ENCODE data around the gene RELL2.

RELL2 gene

DNA sequence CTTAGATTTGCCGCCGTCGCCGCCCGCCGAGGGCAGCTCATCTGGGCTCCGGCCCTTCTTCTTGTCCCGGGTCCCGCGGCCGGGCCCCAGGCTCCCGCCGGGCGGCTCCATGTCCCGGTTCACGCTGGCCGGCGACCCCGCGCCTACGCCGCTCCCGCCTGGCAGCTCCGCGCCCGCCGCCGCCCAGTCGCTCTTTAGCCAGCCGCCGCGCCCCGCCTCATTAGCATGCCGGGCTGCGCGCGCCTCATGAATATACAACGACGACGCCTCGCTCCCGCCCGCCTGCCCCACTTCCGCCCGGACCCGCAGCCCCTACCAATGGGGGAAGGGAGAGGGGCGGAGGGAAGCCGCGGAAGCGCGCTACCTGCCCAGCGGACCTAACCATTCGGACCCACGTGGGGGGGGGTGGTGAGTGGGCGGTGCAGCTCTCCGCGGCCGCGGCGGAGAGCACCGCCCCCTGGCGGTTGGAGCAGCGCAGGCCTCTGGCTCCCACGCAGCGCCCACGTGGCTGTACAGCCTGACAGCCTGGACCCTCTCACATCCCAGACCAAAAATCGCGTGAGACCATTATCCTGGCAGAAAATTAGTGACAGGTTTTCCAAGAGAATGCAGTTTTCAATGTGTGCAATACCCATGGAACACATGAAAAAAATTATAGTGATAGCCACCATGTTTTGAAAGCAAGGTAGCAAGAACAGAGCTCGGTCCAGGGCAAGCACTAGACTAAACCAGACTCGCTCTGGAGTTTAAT is 17.8 kb upstream of the RELL2 start, which contains the start of gene DIAPH1:
Gene DIAPH1, minus strand, starts transcription at position 197 of the 751 bp plus-strand sequence. Its CDS starts 86 bp downstream, at position 111.
- DNase-seq (ENCODE audit: low read depth in 3 of 3): peak; percentile 97 to 99 (median 98)

DNA sequence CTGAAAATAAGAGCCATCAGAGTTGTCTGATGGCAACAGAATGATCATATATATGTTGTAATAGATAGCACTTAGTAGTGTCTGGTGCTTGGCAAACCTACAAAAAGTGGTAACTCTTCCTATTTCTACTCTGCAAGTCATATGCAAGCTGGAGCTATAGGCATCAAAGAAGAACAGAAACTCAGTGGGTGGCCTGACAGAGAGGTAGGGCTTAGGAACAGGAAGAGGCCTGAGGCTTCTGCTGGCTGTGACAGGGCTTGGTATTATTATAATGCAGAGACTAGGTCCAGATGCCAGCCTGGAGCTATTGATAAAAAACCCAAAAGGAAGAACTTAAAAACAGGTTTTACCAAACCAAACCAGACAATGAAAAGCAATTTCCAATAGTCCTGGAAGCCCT is 13.6 kb upstream of the RELL2 start:
- DNase-seq (ENCODE audit: low read depth in 3 of 3): no peak

DNA sequence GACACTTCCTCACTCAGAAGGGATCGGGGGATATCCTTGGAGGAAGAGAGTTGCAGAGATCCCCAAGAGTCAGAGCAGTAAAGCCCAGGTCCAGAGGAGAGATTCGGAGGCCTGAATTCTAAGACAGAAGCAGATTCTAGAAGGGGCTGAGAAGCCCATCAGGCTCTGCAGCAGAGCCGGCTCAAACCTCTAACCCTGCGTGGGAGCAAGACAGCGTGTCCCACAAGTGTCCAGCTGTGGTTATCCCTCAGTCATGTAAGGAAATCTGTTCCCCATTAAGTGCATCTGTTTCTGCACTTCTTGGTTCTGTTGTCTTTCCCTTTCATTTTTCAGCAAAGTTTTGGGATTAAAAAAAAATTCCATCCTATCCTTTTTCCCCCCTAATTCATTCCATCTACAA is 13.2 kb upstream of the RELL2 start:
- no peak for DNase-seq (ENCODE audit: low read depth in 3 of 3)

DNA sequence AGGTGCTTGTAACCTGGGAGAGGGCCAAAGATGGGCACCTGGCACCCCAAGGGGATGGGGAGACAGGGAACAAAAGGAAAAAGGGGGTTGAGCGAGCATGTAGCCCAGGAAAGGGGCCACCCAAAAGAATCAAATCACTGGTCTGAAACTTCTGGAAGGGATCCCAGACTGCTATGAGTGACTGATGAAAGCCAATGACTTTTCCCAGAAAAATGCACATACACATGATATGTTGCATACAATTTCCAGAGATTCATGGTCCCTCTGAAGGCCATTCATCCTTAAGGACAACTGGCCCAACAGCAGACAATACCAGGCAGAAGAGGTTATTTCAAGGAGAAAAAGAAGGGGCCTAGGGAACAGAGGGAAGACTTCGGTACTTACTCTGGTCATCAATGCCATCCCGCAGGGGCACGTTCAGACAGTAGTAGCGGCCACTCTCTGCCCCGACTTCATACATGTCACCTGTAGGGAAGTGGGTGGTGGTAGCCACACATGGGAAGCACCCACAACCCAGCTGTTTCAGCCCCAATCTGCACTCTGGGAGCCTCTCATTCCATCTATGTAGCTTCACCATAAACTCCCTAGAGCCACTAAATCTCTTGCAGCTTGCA is 8.5 kb upstream of the RELL2 start:
- no peak for DNase-seq (ENCODE audit: low read depth in 3 of 3)

DNA sequence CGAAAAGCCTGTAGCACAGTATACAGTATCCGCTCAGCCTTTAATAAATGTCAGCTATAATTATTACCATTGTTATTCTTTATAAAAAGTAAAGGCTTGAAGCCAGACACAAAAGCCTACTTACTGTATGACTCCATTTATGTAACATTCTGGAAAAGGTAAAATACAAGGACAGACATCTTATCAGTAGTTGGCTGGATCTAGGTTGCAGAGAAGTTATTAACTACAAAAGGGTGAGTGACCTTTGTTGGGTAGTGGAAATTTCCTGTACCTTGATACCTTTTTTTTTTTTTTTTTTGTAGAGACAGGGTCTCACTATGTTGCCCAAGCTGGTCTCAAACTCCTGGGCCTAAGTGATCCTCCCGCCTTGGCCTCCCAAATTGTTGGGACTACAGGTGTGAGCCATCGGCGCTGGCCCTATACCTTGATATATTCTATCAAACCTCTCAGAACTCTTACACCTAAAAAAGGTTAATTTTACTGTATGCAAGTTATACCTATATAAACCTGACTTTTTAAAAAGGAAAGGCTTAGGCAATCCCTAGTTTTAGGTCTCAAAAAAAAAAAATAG is 6.1 kb upstream of the RELL2 start:
- no peak for DNase-seq (ENCODE audit: low read depth in 3 of 3)

DNA sequence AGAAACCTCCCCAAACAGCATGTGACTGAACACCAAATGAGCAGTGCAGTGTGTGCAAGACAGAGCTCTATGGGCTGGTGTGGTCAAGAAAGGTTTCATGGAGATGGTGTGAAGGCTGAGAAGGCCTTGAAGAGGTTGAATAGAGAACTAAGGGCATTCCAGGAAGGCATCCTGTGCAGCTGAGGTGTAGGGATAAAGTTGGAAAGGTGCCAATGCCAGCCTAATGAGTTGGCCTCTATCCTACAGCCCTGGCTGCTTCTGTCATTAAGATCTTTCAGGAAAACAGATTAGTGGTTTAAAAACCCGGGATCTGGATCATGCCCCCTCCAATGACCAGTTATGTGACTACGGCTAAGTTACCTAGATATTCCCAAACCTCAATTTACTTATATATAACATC is 4.1 kb upstream of the RELL2 start:
- no peak for DNase-seq (ENCODE audit: low read depth in 3 of 3)

DNA sequence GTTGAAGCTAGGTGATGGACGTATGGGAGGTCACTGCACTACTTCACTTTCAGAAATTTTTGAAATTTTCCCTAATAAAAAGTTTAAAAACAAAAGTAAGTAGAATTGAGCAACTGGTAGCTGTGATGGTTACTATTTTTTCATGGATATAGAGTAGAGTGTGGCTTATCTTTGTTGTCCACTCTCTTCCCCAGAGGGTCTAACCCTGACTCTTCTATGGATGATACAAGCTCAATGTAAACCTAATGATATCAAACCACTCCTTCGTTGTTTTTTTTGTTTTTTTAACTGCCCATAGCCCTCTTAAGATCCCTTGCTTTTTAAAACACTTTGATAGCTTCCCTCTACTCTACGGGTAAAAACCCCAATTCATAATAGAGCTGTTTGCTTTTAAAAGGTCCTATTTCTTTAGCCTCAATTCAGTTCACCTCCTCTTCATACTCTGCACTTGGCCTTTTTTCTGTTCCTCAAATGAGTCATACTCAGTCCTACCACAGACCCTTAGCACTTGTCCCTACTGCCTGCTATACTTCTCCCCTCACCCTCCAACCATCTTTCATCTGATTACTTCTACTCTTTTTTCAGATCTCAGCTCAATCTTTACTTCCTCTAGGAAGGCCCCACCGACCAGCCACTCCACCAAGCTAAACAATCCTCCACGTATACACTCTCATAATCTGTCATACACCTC is 2.8 kb upstream of the RELL2 start:
- DNase-seq (ENCODE audit: low read depth in 3 of 3): no peak

DNA sequence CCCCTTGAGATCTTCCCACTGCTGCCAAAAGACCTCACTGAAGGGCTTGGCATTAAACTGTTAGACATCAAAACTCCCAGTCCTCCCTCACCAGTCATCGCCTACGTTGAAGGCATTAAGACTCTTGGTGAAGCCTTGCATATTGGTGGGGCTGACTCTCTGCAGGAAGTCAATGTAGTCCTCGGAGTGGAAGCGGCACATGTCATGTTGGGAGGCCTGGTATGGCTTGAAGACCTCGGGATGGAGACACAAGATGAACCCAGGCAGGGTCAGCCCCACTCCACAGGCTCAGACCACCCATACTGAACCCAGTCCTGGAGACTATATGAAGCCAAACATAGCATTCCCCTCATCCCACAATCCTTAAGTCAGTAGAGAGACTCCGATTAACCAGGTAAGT is 2.1 kb upstream of the RELL2 start:
- DNase-seq (ENCODE audit: low read depth in 3 of 3): no peak

DNA sequence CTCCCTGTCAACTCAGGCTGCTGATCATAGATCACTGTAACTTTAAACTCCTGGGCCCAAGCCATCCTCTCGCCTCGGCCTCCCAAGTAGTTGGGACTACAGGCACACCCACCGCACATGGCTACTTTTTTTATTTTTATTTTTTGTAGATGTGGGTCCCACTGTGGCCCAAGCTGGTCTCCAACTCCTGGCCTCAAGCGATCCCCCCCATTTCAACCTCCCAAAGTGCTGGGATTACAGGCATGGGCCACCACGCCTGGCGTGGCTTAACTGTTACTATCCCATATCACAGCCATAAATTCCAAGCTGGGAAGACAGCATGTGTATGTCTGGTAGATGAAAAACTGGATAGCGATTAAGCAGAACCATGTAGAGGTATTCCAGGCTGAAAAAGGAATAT is 1.2 kb upstream of the RELL2 start:
- DNase-seq (ENCODE audit: low read depth in 3 of 3): no peak

DNA sequence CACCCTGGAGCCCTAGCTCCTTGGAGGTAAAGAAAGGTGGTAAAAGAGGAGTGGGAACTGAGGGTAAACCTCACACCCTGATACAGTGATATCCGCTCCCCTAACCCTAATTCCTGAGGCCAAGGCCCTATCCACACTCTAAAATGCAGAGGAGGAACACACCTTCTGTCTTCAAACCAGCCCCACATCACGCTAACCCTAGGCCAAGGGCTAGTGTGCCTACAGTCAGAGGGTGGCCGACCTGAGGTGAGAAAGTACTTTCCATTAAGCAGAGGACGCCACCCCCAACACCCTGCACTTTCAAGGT is 738 bp upstream of the RELL2 start:
- DNase-seq (ENCODE audit: low read depth in 3 of 3): no peak

DNA sequence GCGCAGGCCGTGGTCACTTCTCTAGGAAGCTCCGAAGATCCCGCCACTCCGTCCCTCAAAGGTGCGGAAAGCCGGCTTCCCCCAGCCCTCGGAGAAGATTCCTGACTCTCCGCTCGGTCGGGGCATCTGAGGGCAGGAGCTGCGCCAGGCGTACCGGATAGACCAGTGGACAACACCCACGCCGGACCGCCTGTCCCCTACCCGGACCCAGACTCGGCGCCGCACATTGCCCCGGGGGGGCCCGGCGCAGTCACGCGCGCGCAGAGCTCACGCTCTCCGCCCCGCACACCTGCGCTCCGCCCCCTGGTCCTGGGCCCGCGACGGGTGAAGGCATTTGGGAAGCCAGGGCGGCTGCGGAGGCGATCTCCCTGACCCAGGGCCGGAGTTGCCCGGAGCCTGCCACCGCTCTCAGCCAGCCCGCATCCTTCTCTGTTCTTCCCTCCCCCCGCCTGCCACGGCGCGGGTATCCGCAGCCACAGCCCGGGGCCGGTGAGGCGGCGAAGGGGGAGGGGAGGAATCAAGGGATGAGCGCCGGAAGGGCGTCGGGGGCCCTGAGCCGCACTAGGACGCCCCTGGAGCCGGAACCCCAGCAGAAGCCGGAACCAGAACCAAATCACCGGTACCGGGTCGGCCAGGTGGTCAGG is 448 bp downstream of the RELL2 start:
- peak in 1 of 3 experiments; percentile 54 for DNase-seq (ENCODE audit: low read depth in 3 of 3)

DNA sequence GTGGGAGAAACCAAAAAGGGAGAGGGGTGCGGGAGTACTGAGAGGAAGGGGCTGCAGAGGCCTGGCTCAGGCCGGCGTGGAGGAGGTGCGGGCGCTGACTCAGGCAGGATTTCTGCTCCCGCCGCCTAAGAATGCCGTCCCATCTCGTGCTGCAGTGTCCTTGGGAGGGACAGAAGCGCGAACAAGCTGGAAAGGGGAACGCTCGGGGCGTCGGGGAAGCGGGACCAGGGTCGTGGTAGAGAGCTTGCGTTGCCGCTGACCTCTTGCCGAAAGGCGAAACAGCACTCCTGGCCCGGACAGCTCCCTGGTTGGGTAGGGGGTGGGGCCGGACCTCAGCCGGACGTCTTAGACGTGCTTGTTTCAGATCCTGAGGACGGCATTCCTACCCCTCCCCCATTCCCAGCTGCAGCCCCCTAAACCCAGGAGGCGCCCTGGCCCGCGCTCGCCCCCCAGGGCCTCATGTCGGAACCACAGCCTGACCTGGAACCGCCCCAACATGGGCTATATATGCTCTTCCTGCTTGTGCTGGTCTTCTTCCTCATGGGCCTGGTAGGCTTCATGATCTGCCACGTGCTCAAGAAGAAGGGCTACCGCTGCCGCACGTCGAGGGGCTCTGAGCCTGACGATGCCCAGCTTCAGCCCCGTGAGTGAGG is 1.1 kb downstream of the RELL2 start:
- DNase-seq (ENCODE audit: low read depth in 3 of 3): peak in 1 of 3 experiments; percentile 53

DNA sequence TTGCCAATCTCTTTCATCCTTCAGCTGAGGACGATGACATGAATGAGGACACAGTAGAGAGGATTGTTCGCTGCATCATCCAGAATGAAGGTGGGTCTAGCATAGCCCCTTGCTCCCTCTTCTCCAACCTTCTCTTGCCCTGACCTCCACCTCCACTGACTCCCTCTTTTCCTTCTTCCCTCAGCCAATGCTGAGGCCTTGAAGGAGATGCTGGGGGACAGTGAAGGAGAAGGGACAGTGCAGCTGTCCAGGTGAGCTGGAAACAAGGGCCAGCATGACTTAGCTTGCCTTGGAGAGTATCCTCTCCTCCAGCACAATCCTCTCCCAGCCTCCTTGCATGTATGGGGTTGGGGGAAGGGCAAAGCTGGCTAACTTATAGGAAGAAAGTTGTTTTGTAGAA is 2.0 kb downstream of the RELL2 start:
- no peak for DNase-seq (ENCODE audit: low read depth in 3 of 3)

DNA sequence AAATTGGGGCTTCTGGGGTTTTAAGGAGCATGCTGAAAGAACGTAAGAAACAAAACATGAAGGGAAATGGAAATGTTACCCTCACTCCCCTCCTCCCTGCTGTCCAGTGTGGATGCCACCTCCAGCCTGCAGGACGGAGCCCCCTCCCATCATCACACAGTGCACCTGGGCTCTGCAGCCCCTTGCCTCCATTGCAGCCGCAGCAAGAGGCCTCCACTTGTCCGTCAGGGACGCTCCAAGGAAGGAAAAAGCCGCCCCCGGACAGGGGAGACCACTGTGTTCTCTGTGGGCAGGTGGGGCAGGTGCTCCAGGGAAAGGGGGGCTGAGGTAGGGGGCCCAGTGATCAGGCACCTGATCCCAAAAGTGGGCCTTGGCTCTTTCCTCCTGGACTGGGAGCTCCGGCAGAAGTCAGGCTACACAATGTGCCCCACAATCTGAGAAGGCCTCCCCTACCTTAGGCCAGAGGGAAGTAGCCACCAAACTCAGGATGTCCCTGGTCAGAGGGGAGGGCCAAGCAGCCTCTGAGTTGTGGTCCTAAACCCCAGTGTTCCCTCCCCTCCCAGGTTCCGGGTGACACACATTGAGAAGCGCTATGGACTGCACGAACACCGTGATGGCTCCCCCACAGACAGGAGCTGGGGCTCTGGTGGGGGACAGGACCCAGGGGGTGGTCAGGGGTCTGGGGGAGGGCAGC is 2.7 kb downstream of the RELL2 start:
- no peak for DNase-seq (ENCODE audit: low read depth in 3 of 3)

DNA sequence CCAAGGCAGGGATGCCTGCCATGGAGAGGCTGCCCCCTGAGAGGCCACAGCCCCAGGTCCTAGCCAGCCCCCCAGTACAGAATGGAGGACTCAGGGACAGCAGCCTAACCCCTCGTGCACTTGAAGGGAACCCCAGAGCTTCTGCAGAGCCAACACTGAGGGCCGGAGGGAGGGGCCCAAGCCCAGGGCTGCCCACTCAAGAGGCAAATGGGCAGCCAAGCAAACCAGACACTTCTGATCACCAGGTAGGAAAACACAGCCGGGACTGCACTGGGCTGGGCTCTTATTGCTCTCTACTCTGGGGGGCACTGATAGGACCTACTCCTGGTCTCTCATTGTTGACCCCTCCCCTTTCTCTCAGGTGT is 3.2 kb downstream of the RELL2 start:
- DNase-seq (ENCODE audit: low read depth in 3 of 3): no peak

DNA sequence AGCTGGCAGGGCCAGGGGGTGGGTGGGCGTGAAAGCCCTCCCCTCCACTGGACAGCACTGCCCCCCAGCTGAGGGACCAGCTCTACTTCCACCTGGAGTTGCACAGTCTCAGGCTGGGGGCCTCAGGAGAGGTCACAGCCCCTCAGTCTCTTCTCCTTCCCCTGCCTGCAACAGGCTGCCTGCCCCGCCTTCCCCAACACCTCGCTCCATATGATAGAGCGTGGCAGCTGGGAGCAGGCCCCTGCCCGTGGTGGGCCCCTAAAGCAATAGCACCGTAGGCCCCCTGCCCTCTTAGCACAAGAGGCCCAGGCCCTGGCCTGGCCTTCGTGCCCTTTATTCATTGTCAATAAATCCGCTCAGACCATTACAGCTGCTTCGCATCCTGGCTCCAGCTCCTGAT is 3.9 kb downstream of the RELL2 start:
- no peak for DNase-seq (ENCODE audit: low read depth in 3 of 3)

DNA sequence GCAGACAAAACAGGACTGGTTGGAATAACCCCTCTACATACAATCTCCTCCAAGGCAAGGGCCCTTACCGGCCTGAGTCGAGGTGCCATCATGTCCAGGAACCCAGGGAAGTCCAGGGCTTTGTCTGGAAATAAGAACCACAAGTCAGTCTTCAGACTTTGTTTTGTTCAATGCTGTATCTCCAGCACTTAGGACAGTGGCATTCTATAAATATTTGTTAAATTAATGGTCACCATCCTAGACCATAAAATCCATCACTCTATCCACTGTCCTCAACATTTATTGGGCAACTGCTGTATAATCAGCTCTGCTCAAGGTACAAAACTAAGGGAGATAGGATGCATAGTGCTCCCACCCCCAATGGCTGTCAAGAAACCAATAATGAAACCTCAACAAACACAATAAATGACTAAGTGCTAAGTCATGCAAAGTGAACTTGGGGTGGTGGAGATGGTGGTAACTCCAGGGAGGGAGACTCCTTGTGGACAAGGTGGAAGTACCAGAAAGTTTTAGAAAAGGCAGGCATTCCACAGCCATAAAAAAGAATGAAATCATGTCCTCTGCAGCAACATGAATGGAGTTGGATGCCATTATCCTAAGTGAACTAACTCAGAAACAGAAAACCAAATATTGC is 5.0 kb downstream of the RELL2 start:
- DNase-seq (ENCODE audit: low read depth in 3 of 3): no peak

DNA sequence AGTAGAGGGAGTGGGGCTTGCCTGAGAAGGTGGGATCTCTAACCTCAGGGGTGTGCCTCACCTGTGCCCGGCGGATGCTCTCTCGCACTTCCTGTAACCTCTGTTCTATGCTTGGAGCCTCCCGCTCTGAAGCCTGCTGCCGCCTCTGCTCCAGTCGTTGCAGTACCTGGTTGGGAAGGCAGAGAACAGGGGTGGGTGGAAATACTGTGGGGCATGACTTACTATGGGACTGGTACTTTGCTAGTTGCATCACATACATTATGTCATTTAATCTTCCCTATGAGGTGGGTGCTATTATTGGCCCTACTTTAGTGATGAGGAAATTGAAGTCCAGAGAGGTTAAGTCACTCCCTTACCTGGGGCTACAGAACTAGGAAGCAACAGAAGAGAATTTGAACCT is 9.2 kb downstream of the RELL2 start:
- no peak for DNase-seq (ENCODE audit: low read depth in 3 of 3)

DNA sequence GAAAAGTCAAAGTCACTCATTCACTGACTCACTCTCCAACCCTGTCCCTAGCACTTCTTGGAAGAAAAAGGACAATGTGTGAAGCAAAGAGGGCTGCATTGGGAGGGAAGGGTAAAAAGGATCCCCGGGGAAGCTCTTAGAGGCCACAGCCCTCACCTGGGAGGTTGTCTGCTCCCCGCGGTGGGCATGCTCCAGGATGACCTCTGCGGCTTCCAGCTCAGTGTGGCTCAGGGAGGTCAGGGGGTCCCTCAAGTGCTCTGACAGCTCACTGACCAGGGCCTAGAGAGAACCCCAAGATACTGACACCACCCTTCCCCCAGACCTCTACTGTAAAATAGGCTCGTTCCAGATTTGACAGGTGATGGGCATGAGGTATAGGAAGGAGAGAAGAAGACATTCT is 10.4 kb downstream of the RELL2 start:
- DNase-seq (ENCODE audit: low read depth in 3 of 3): no peak

DNA sequence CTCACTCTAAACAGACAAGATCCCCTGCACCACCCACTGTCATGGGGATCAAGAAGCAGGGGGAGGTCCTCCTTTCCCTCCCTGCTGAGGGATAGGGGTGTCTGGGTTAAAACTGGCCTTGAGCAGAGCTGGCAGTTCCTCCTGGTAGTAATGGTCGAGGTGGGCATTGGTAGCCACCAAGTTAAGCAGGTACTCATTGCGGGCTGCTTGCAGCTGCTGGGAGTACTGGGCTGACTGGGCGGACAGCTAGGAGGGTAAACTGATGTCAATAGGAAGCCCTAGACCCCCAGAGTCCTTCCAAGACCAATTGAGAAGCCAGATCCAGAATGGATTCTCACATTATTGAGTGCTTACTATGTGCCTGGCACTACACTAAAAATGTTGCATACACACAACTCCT is 11.1 kb downstream of the RELL2 start:
- DNase-seq (ENCODE audit: low read depth in 3 of 3): no peak

Measured in stimulated activated CD4-positive, alpha-beta T cell treated with anti-CD3 and anti-CD28 coated beads, TNF-alpha, amount 100 ng/mL, for 24 hours (primary cell).